ENCODE data around the gene TBX1.
"Not testable (repeated sequence)": the region's sequence is repeated elsewhere in the genome, so short reads cannot be mapped to it uniquely, and the experiment has no call there.

TBX1 gene

DNA sequence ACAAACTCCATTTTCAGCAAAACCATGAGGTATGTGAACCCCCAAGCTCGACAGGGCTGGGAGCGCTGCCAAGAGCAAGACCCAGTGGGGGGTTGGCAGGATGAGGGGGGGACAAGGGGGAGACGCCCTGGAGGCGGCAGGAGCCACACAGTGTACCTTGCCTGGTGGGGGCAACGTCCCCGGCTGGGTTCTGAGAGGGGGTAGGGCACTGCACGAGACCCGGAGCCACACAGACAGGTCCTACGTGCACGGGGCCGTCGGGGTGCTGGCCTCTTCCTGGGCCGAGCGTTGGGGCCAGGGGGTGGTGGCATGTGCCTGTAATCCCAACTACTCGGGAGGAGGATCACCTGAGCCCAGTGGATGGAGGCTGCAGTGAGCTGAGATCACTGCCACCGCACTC is 28.8 kb downstream of the TBX1 start:
- no peak for DNase-seq (ENCODE audit: low read depth)
- TF ChIP-seq MYC (IDR thresholded peaks at IDR 0.05; ENCODE audit: low read depth, low read length) (no peak), POLR2A (IDR thresholded peaks at IDR 0.05; ENCODE audit: extremely low read depth, insufficient read length) (no peak)
- TF ChIP-seq, protein P1, sequence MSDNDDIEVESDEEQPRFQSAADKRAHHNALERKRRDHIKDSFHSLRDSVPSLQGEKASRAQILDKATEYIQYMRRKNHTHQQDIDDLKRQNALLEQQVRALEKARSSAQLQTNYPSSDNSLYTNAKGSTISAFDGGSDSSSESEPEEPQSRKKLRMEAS (IDR thresholded peaks at IDR 0.05; ENCODE audit: low read depth, low read length) = no peak
- TF ChIP-seq, protein P2, sequence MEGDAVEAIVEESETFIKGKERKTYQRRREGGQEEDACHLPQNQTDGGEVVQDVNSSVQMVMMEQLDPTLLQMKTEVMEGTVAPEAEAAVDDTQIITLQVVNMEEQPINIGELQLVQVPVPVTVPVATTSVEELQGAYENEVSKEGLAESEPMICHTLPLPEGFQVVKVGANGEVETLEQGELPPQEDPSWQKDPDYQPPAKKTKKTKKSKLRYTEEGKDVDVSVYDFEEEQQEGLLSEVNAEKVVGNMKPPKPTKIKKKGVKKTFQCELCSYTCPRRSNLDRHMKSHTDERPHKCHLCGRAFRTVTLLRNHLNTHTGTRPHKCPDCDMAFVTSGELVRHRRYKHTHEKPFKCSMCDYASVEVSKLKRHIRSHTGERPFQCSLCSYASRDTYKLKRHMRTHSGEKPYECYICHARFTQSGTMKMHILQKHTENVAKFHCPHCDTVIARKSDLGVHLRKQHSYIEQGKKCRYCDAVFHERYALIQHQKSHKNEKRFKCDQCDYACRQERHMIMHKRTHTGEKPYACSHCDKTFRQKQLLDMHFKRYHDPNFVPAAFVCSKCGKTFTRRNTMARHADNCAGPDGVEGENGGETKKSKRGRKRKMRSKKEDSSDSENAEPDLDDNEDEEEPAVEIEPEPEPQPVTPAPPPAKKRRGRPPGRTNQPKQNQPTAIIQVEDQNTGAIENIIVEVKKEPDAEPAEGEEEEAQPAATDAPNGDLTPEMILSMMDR (IDR thresholded peaks at IDR 0.05; ENCODE audit: low read depth, low read length) = no peak
- no peak overlapping the region for H3K4me3 ChIP-seq (ENCODE audit: low read depth, low read length)

DNA sequence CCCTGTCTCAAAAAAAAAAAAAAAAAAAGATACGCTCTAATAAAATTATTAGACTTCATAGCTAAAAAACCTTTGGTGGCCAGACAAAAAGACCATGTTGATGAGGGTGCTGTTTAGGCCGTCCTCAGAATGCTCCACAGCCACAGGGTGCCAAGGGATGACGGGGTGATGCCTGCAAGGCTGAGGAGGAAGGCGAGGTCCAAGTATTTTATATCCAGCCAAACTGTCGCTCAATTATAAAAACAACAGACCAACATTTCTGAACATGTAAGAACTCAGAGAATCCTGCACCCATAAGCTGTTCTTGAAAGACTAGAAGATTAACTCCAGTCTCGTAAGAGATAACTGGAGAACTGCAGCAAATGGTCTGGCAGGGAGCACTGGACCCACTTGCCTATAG is 29.2 kb downstream of the TBX1 start:
- no peak overlapping the region for H3K4me3 ChIP-seq (ENCODE audit: low read depth, low read length)
- TF ChIP-seq, protein P1 (IDR thresholded peaks at IDR 0.05; ENCODE audit: low read depth, low read length) = no peak
- TF ChIP-seq, protein P2 (IDR thresholded peaks at IDR 0.05; ENCODE audit: low read depth, low read length) = no peak
- TF ChIP-seq MYC (IDR thresholded peaks at IDR 0.05; ENCODE audit: low read depth, low read length) = no peak
- no peak for TF ChIP-seq POLR2A (IDR thresholded peaks at IDR 0.05; ENCODE audit: extremely low read depth, insufficient read length)

DNA sequence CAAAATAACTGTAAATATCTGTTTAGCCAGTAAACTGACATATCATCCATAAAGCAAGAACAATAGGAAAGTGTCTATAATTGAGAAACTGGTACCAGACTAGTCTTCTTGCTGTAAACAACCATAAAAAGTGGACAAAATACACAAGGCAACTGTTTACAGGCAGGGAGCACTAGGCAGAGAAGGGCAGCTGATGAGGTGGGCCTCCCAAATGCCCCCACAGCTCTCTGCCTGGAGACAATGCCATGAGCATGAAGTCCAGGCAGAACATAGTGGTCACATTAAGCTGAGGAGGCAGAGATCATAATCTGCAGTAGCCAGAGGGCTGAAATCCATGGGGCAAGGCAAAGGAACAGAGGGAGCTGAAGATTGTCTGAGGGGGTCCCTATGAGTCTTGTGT is 30.7 kb downstream of the TBX1 start:
- H3K4me3 ChIP-seq (ENCODE audit: low read depth, low read length) = no peak overlapping the region
- DNase-seq (ENCODE audit: low read depth) = no peak
- TF ChIP-seq POLR2A (IDR thresholded peaks at IDR 0.05; ENCODE audit: extremely low read depth, insufficient read length) (no peak), MYC (IDR thresholded peaks at IDR 0.05; ENCODE audit: low read depth, low read length) (no peak)
- TF ChIP-seq, protein P2 (IDR thresholded peaks at IDR 0.05; ENCODE audit: low read depth, low read length) = no peak
- TF ChIP-seq, protein P1 (IDR thresholded peaks at IDR 0.05; ENCODE audit: low read depth, low read length) = no peak

More for the DNA sequence above, 29.2 kb downstream of the TBX1 start:
- DNase-seq (ENCODE audit: low read depth) = no peak

DNA sequence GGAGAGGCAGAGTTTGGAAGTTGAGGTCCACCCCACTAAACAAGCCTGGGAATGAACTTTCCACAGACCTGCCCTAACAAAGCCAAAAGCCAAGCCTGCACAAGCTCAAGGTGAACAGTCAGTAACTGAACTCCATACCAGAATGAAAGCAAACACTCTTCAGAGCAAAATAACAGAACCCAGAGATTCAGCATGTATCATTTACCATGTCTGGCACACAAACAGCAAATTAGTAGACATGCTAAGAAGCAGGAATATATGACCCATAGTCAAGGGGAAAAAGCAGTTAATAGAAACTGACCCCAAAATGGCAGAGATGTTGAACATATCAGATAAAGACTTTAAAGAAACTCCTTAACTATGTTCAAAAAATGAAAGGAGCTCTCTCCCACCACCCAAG is 31.3 kb downstream of the TBX1 start:
- no peak overlapping the region for H3K4me3 ChIP-seq (ENCODE audit: low read depth, low read length)
- TF ChIP-seq, protein P1 (IDR thresholded peaks at IDR 0.05; ENCODE audit: low read depth, low read length) = no peak
- TF ChIP-seq MYC (IDR thresholded peaks at IDR 0.05; ENCODE audit: low read depth, low read length) = no peak
- DNase-seq (ENCODE audit: low read depth) = no peak

DNA sequence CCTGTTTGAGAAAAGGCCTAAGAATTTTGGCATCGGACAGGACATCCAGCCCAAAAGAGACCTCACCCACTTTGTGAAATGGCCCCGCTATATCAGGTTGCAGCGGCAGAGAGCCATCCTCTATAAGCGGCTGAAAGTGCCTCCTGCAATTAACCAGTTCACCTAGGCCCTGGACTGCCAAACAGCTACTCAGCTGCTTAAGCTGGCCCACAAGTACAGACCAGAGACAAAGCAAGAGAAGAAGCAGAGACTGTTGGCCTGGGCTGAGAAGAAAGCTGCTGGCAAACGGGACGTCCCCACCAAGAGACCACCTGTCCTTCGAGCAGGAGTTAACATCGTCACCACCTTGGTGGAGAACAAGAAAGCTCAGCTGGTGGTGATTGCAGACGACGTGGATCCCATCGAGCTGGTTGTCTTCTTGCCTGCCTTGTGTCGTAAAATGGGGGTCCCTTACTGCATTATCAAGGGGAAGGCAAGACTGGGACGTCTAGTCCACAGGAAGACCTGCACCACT is 31.9 kb downstream of the TBX1 start:
- not testable (repeated sequence) for H3K4me3 ChIP-seq (ENCODE audit: low read depth, low read length)

DNA sequence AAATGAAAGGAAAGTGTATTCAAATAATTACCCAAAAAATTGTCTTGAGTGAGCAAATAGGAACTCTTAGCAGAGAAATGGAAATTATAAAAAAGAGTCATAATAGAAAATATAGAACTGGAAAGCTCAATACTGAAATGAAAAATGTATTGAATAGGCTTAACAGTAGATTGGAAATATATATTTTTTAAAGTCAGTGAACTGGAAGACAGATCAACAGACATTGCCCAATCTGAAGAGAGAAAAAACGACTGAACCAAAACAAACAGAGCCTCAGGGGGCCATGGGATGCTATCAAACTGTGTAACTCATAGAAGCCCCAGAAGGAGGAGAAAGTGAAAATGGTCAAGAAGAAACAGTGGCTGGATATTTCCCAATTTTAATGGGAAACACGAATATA is 32.6 kb downstream of the TBX1 start:
- no peak for TF ChIP-seq POLR2A (IDR thresholded peaks at IDR 0.05; ENCODE audit: extremely low read depth, insufficient read length)
- TF ChIP-seq, protein P2 (IDR thresholded peaks at IDR 0.05; ENCODE audit: low read depth, low read length) = no peak
- TF ChIP-seq, protein P1 (IDR thresholded peaks at IDR 0.05; ENCODE audit: low read depth, low read length) = no peak
- TF ChIP-seq MYC (IDR thresholded peaks at IDR 0.05; ENCODE audit: low read depth, low read length) = no peak
- H3K4me3 ChIP-seq (ENCODE audit: low read depth, low read length) = no peak overlapping the region
- no peak for DNase-seq (ENCODE audit: low read depth)

More for the DNA sequence above, 31.9 kb downstream of the TBX1 start:
- not testable (repeated sequence) for DNase-seq (ENCODE audit: low read depth)

Measured in NB4 (cell line).